ENCODE results near the gene BABAM2.
A peak's percentile ranks its signal among the peaks of the same experiment; 100 is the strongest.
"Not testable (repeated sequence)": the region's sequence is repeated elsewhere in the genome, so short reads cannot be mapped to it uniquely, and the experiment has no call there.

Gene BABAM2

DNA sequence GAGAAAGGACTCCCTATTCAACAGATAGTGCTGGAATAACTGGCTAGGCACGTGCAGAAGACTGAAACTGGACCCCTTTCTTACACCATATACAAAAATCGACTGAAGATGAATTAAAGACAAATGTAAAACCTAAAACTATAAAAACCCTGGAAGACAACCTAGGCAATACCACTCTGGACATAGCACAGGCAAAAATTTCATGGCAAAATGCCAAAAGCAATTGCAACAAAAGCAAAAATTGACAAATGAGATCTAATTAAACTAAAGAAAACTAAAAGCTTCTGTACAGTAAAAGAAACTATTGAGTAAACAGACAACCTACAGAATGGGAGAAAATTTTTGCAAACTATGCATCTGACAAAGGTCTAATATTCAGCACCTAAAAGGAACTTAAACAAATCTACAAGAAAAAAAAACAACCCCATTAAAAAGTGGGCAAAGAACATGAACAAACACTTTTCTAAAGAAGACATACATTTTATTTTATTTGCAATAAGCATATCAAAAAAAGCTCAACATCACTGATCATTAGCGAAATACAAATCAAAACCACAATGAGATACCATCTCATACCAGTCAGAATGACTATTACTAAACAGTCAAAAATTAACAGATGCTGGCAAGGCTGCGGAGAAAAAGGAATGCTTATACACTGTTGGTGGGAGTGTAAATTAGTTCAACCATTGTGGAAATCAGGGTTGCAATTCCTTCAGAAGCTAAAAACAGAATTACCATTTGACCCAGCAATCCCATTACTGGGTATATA lies 8.5 kb upstream of the BABAM2 start:
- not testable (repeated sequence) for DNase-seq

DNA sequence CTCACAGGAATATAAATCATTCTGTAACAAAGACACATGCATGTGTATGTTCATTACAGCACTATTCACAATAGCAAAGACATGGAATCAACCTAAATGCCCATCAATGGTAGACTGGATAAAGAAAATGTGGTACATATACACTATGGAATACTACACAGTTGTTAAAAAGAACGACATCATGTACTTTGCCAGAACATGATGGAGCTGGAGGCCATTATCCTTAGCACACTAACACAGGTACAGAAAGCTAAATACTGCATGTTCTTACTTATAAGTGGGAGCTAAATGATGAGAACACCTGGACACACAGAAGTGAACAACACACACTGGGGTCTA lies 8.0 kb upstream of the BABAM2 start:
- not testable (repeated sequence) for DNase-seq

DNA sequence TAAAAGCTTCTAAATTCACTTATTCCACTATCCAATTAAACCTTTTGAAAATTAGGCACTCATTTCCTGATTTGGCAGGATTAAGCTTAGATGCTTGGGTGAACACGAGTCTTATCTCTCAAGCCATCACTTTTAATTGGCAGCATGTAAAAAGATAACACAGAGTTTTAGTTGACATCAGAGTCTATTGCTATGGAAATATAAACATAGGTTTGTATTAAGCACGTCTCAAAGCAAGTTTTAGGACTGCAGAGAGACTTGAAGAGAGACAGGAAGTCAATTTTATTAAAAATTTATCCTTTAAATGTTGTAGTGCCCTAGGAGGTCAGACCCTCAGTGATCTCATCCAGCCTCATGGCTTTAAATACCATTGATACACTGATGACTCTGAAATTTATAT lies 5.9 kb upstream of the BABAM2 start:
- no peak for DNase-seq

DNA sequence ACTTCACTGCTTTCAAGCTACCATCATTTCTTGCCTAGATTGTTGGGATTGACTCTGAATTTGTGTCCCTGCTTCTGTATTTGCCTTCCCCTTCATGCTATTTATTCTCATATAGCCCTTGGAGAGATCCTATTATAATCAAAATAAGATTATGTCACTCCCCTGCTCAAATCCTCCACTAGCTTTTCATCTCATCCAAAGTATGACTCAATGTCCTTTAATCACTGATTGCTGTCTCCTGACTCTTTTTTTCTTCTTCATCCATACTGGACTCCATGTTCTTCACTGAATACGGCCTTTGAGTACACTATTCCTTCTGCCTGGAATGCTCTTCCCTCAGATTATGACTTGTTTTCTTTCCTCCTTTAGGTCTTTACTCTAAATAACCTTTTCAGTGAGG lies 5.3 kb upstream of the BABAM2 start:
- no peak for DNase-seq

DNA sequence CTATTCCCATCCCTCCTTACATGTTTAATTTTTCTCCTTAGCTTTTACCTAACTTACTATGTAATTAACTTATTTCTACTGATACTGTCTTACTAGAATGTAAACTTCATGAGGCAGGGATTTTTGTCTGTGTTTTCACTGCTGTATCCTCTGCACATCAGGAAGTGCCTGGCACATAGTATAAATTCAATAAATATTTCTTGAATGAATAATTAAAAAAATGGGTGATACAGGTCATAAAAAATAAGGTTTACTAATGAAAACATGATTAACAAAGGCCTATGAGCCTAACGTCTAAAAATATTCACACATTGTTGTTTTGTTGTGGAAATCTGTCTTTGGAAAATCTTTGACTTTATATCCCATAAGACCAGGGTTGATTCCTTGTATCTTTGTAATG lies 4.9 kb upstream of the BABAM2 start:
- no peak for DNase-seq

DNA sequence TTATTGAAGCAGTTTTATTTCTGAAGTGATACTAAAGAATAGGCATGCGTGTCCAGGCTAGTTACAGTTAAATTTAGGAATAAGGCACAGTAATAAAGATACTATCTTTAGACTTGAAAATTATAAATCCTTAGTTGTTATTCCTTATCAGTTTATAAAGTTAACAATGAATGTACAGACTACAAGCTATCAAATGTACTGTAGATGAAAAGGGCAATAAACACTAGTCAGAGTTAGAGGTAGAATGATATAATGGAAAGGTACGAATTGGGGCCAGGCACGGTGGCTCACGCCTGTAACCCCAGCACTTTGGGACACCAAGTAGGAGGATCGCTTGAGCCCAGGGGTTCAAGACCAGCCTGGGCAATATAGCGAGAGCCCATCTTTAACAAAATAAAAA lies 4.2 kb upstream of the BABAM2 start:
- no peak for DNase-seq

DNA sequence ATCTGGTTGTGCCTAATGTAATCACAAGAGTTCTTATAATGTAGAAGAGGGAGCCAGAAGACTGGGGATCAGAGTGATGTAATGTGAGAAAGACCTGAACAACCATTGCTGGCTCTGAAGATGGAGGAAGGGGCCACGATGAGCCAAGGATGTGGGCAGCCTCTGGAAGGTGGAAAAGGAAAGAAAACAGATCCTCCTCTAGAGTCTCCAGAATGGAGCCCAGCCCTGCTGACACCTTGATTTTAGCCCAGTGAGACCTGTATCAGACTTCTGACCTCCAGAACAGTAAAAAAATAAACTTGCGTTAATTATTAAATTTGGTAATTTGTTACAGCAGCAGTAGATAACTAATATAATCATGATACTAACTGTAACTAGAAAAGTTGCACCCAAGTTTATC lies 3.4 kb upstream of the BABAM2 start:
- DNase-seq: no peak

DNA sequence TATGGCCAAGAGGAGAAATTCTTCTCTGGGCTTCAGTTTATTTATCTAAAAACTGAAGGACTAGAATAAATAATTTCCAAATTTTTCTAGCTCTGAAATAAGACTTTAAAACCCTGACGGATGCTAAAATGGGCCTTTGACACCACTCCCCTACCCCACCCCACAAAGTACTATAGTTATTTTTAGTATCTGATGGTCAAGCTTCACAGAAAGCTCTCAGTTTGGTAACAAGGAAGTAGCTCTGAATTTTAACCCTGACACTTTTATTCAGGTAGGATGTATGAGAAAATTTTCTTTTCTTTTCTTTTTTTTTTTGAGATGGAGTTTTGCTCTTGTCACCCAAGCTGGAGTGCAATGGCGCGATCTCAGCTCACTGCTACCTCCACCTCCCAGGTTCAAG lies 2.7 kb upstream of the BABAM2 start:
- no peak for DNase-seq

DNA sequence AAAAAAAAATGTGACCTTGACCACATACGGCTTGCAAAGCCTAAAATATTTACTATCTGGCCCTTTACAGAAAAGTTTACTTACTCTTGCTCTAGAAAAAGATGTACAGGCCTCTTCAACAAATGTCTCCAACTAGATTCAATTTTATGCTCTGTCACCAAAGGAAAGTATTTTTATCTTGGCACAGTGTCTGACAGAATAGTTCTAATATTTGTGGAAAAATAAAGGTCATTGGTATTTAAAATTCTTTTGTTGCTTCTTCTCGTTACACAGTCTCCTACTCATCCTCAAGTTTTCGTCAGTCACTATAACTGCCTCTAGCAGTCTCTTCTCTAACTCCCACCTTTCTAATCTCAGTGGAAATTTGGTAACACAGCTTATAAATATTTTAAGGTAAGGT lies 1.7 kb upstream of the BABAM2 start:
- DNase-seq: no peak

DNA sequence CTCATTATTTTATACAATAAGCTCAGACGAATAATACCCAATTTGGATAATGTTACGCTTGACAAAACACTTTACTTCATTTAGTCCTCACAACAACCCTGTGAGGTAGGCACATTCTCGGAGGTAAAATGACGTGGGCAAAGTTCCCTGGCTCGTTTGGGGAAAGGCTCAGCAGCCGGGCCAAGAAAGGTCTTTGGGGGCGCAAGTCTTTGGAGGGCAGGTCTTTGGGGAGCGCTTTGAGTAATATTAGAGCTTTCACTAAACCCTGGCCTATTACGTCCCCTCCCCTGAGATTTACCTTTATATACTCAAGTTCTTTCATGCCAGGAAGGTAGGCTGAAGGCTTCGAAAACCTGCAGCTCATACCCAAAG lies 769 bp upstream of the BABAM2 start:
- no peak for DNase-seq

DNA sequence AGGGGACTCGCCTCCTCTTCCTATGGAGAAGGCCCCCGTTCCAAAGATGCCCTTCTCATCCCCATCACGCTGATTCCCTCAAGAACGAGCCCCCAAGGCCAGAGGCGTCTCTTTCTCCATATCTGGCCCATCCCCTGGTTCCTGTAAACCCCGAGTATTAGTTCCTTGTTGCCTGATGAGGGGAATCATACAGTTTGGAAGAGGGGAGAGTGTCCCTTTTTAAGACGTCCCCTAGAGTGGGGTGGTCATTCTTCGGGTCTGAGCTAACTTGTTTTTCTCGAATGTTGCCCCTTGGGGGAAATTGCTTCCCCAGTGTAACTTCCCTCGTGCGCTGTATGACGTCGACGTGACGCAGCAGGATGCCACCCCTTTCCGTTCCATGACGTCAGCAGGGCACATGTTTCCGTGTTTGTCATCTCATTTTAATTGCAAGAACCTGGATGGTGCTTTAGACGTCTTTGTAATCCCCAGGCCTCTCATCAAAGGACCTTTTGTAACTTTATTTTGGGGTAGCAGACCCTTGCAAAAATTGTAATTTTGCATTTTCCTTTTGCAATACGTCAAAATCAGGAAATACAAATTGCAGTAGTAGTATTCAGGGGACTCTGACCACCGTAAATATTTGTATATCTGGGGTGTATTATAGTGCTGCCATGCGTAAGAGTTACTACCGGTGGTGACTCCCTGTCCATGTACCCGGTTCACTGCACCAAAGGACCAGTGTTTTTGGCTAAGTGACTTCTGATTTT lies 569 bp downstream of the BABAM2 start:
- DNase-seq: peak; percentile 95

DNA sequence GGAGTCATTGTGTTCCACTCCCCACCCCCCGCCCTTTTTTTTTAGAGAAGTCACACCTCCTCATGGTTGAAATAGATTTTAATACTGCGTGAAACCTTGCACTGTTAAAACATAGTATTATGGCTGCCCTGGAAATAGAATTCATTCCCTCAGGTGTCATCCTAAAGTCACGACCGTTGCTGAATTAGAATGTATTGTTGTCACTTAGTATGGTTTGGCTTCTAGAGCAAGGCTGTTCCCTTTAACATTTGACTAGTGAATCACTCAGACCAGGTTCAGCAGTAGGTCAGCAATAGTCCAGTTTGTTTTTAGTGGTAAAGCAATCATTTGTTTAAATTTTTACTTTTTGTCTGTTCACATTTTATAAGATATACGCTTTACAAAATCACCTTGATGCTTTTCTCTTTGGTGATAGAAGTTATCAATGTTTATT lies 1.2 kb downstream of the BABAM2 start:
- DNase-seq: peak; percentile 20

DNA sequence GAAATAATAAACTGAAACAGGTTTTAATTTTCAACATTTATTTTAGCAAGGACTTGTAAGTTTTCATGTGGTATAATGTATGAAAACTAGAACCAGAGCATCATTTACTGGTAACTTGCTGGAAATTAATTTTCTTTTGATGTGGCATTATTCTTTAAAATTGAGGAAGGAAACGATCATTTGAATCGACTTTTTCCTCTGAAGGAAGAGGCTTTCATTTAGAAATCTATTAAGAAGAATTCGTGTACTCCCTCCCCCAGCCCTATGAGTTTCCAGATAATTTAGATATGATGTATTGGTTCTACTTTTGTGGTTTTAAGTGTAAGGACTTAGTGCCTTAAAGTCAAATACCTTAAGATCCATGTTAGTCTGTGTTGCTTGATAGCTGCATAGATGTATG lies 2.5 kb downstream of the BABAM2 start:
- peak; percentile 54 for DNase-seq

DNA sequence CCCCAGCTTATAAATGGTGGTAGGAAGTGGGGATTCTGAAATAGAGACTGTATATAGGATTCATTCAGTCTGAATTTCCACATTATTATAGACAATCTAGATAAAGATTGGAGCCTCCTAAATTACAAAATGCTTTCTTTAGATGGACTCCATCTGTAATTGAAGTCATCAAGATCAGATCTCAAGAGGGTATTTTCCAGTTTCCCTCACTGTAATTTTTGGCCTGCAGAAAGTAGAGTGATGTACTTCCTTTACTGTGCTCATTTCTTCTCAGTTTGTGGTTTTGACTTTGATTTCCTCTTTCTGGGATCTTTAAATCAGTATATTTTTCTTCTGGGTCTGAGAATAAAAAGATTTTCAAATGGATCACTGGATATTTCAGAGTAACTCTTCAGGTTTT lies 7.2 kb downstream of the BABAM2 start:
- peak; percentile 27 for DNase-seq

DNA sequence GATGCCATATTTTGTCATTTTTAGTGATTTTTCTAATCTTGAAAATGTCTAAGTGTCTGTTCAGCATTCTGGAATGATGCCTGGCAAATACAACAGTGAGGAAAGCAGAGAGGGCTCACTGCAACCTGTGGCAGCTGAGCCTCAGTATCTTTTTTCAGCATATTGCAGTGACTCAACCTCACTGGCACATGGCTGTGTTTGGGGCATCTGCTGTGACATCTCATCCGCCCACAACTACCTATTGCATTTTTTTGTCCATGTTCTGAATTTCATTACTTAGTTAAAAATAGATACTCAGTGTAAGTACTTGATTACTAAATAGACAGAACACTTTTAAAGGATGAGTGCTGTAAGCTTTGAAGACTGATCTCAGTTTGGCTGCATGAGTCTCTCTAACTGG lies 10.7 kb downstream of the BABAM2 start:
- DNase-seq: no peak

DNA sequence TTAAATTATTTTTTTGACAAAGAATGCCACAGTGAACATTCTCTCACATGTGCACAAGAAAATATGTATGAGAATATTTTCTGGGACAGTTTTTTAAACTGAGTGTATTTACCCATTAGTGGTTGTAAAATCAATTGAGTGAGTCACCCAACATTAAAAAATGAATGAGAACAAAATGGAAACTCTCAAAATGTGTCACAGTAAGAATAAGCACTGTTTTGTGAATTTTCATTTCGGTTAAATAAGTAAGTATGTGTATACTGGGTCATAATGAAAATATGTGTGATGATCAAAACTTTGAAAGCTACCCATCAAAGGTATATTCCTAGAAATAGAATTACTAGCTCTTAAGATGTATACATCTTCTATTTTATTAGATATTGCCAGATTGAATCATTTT lies 11.6 kb downstream of the BABAM2 start:
- DNase-seq: no peak

DNA sequence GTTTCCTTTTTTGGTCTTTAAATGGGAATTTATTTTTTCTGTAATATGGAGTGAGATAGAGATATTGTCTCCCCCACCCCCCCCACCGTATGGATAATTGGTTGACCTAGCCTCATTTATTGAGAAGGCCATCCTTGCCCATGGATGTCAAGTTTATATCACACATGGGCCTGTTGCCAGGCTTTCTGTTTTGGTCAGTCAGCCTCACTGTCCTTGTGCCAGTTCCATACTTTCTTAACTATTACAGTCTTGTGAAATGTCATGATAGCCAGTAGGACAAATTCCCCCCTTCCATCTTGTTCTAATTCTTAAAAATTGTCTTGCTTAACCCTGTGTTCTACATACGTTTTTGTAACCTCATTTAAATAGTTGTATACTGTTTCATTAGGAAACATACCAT lies 12.5 kb downstream of the BABAM2 start:
- no peak for DNase-seq

DNA sequence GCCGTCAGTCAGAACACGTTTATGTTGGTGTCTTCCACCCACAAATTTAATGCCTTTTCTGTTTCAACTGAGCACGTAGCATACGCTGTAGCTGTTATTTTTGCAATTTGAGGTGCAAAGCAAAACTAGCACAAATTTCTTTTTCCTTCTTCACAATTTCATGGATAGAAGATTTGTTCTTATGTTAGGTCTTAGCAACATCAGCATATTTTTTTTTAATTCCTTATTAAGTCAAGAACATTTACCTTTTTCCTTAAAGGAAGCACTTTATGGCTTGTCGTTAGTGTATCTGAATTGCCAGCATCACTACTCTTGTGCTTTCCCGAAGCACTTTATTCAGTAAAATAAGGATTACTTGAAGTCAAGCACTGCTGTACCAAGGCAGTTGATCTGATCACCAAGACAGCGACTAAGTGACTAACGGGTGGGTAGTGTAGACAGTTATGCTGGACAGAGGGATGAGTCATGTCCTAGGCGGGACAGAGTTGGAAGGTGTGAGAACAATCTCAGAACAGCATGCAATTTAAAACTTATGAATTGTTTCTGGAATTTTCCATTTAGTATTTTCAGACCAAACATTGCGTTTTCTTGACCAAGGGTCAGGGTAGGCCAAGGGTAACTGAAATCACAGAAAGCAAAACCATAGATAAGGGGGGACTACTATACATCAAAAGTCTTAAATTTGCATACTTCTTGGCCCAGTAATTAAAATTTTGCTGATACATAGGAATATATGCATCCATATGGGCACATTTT lies 13.3 kb downstream of the BABAM2 start:
- no peak for DNase-seq

DNA sequence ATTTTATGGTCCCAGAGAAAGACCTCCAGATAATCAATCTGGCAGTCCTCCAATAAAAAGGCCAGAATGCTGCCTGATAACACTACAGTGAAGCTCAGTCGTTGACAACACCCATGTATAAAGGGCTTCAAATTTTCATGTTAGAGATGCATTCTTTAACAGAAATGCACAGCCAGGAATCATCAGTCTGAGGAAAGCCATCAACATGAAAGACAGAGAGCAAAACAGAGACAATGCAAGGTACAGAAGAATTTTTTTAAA lies 13.8 kb downstream of the BABAM2 start:
- DNase-seq: no peak

DNA sequence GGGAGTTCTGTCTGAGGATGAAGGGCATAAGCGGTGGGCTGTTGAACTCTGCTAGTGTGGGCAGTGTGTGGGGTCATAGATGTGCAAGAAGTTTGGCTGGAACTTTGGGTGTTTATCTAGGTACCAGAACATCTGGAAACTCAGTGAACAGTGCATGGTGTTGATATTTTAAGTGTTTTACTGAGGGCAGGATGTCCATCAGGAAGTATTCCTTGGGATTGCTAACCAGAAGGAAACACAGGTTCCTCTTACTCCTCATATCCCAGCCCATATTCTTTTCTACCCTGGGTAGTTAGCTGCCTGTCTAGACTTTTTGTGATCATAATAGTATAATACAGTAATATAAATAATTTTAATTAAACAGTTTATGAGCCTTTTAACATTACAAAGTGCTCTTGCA lies 15.5 kb downstream of the BABAM2 start:
- DNase-seq: no peak

DNA sequence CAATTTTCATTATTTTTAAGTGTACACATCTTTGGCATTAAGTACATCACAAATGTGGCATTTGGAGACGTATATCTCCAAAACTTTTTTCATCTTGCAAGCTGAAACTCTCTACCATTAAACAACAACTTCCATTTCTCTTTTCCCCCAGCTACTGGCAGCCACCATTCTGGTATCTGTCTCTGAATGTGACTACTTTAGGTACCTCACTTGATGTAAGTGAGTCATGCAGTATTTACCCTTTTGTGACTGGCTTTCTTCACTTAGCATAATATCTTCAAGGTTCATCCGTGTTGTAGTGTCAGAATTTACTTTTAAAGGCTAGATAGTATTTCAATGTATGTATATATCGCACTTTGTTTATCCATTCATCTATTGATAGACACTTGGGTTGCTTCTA lies 17.0 kb downstream of the BABAM2 start:
- no peak for DNase-seq

DNA sequence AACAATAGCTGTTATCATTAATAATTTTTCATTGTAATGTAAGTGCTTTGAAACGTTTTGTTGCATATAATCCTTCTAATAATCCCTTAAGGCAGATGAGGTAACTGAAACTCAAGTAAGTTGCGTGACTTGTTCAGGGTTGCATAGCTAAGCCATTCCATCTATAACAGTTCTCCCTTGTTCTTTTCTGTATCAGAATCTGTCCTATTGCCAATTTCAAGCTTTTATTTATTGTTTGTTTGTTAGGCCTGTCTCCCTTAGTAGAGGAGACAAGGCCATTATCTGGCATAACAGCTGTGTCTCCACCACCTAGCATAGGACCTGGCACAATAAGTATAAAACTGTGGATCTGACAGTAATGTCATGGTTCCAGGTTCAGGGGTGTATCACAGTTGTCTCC lies 19.4 kb downstream of the BABAM2 start:
- no peak for DNase-seq

DNA sequence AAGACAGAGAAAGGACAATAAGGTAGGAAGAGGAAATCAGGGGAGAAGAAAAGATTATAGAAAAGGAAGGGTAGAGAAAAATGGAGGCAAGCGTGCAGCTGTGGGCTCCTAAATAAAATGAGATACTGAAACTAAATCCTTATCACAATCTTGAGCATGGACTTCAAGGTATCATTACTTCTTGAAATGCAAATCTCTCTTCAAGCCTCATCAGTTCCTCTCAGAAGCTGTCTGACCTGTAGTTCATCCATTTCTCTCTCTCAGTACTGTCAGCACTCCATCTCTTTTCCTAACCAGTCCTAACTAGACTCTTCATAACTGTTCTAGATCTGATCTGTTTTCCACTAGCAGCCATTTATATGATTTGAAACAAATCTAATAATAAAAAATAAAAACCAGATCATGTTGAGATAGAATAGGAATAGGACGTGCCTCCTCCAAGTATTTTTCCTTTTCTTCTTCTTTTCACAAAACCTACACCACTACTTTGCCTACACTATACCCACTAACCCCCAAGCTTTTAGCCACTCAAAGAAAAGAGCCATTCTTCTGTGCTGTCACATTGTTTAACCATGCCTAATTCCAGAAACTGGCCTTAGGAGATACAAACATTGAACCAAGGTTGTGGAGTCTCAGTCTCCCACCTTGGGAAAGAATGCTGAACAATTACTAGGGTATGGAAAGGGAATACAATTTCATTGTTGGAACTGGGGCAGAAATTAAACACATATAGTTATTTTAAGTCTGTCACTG lies 21.1 kb downstream of the BABAM2 start:
- DNase-seq: no peak

DNA sequence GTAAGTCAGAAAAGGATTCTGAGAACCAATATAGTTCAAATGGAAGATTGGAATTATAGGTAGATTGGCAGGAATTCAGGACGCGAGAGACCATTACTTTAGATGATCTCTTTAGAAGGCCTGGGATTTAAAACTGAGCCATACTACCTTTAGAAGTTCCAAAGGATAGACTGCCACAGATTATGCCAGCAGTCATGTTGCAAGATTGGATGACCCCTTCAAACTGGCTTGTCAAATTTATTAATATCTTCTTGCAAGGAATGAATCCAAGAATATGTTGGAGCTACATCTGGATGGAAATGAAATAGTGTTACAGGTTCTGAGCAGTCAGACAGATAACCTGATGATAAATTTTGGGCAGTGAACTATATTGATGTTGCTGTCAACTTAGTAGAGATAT lies 22.0 kb downstream of the BABAM2 start:
- DNase-seq: no peak
